Stimulated activated CD4-positive, alpha-beta T cell treated with anti-CD3 and anti-CD28 coated beads, Interleukin-4, amount 100 ng/mL, for 1 hour (primary cell): ENCODE results near the gene ZIK1.
A peak's percentile ranks its signal among the peaks of the same experiment; 100 is the strongest.

Experiments used
- DNase-seq: peaks from one replicate; pipeline ENCODE4 v3.0.0-alpha.2; 2020

ZIK1 gene

DNA sequence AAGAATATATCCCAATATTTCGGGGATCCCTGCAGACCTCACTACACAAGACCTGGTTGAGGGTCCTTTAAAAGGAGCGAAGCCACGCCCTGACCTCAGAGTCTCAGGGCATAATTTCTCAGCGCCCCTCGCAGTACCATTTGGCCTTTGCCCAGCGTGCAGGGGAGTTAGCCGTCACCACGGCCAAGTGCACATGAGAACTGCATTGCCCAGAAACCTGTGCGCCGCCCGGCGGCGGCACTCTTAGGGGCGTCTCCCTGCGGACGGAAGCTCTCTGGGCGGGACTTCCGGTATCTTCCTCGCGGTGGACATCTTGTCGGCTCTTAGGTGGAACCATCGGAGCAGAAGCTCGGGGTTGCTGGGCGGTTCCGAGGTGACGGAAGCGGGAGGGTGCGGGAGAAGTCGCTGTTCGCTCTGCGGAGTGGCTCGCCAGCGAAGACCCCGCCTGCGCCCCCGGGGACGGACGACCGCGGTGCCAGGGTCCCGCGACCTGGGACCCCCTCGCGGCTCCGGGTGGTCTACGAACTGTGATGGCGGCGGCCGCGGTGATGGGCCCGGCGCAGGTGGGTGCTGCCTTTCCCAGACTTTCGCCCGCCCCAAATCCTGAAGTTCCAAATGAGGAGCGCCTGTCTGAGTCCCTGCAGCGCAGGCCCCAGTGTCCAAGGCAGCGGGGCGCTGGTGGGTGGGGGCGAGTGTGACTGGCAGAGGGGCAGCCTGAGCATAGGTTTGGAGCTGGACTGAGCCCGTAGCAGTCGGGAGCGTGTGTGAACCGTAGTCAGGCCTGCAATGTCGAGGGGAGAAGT lies 30.2 kb downstream of the ZIK1 start, which contains the start of gene ZNF134:
ZNF134 (plus strand) TSS at position 302 of the 803 bp plus-strand sequence. CDS start 5,227 bp downstream, outside the sequence.
- peak; percentile 91 for DNase-seq

DNA sequence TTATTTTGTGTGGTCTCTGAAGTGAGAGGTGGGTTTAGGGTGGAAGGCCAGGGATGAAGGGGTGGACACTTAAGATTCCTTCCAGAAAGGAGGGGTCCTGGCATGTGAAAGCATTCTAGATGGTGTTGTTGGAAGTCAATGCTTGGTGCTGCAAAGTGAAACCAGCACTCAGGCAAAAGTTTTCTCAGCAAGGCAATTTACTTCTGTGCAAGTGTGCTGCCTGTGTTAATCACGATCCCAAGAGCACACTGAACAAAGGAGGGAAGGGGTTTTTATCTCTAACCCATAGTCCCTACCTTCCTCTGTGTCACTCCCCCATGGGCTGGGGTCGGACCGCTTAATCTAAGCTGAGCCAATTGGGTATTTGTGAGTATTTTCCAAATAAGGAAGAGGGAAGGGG lies 31.4 kb downstream of the ZIK1 start:
- no peak for DNase-seq

DNA sequence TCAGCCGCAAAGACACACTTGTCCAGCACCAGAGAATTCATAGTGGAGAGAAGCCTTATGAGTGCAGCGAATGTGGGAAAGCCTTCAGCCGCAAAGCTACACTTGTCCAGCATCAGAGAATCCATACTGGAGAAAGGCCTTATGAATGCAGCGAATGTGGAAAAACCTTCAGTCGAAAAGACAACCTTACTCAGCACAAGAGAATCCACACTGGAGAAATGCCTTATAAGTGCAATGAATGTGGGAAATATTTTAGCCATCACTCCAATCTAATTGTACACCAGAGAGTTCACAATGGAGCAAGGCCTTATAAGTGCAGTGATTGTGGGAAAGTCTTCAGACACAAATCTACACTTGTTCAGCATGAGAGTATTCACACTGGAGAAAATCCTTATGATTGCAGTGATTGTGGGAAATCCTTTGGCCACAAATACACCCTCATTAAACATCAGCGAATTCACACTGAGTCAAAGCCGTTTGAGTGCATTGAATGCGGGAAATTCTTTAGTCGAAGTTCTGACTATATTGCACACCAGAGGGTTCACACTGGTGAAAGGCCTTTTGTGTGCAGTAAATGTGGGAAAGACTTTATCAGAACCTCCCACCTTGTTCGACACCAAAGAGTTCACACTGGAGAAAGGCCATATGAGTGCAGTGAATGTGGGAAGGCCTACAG lies 36.9 kb downstream of the ZIK1 start:
- DNase-seq, result no peak

DNA sequence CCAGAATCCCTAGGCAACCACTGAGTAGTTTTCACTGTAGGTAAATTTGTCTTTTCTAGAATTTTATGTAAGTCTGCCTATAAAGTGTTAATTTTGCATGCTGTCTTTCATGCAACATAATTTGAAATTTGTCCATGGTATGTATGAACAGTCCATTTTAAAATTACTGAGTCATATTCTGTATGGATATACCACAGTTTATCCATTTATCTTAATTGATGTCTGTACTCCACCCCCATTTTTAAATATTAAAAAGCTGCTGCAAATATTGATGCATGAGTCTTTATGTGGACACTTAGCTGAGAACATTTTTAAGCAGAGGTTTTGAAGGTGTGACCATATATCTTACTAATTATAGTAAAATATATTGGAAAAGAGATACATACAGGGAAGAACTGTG lies 39.1 kb downstream of the ZIK1 start:
- no peak for DNase-seq

DNA sequence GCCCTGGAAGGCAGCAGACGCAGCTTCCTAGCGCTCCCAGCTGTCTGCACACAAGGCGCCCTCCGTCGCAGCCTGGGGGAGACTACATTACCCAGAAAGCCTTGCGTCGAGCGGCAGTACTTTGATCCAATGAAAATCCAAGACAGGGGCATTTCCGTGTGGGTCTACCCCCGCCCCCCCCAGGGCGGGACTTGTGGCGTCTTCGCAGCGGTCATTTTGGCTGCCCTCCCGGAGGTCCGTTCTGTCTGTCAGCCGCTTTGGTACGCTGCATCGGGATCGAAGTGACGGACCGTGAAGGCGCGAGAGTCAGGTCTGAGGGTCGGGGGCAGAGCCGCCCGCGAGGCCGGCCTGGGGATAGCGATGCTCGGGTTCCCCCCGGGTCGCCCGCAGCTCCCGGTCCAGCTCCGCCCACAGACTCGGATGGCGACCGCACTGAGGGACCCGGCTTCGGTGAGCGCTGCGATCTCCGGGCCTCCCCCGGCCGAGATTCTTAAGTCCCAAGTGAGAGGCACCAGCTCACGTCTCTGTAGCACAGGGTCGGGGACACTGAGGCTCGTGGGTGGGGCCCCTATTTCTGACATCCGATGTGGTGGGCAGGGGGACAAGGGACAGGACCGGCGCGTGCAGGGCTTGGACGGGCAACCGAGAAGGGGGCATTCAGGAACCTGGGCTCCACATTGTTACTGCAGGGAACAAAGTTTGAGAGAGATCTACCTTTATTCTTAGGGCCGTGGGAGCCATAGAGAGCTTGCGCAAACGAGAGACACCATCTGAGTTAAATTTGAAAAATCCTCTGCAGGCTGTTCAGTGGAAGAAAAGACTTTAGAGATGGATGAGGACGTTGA lies 49.3 kb downstream of the ZIK1 start, which contains the start of gene ZNF211:
ZNF211 (plus strand) TSS at position 182 of the 845 bp plus-strand sequence; CDS start at position 361, 179 bp downstream.
- DNase-seq, result peak; percentile 85

DNA sequence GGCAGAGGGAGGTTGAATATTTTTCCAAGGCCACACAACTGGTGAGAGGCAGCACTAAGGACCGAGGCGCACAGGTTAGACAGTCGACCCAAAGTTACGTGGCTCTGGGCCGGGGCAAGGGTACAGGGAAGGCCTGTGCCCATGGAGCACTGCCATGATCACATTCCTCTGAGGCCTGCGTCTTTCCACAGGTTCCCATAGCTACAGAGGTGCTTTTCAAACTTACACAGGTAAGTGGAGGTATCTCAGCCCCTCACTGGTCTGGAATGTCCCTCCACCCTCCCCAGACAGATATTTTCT lies 49.8 kb downstream of the ZIK1 start:
- DNase-seq, result no peak

DNA sequence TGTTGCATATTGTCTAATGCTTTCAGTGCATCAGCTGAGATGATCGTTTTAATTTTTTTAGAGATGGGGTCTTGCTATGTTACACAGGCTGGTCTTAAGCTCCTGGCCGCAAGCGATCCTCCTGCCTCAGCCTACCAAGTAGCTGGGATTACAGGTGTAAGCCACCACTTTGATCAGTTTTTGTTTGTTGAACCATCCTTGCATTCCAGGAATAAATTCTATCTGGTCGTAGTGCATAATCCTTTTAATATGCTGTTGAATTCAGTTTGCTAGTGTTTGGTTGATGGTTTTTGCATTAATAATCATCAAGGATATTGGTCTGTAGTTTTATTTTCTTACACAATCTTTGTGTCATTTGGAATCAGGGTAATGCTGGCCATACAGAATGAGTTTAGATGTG lies 53.4 kb downstream of the ZIK1 start:
- DNase-seq, result no peak

DNA sequence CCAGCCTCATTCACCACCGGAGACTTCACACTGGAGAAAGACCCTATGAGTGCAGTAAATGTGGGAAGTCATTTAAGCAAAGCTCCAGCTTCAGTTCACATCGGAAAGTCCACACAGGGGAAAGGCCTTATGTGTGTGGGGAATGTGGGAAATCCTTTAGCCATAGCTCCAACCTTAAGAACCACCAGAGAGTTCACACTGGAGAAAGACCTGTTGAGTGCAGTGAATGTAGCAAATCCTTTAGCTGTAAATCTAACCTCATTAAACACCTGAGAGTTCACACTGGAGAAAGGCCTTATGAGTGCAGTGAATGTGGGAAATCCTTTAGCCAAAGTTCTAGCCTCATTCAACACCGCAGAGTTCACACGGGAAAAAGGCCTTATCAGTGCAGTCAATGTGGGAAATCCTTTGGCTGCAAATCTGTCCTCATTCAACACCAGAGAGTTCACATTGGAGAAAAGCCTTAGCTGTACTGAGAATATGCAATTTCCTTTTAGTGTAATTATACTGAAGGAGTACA lies 57.8 kb downstream of the ZIK1 start:
- DNase-seq, result no peak

DNA sequence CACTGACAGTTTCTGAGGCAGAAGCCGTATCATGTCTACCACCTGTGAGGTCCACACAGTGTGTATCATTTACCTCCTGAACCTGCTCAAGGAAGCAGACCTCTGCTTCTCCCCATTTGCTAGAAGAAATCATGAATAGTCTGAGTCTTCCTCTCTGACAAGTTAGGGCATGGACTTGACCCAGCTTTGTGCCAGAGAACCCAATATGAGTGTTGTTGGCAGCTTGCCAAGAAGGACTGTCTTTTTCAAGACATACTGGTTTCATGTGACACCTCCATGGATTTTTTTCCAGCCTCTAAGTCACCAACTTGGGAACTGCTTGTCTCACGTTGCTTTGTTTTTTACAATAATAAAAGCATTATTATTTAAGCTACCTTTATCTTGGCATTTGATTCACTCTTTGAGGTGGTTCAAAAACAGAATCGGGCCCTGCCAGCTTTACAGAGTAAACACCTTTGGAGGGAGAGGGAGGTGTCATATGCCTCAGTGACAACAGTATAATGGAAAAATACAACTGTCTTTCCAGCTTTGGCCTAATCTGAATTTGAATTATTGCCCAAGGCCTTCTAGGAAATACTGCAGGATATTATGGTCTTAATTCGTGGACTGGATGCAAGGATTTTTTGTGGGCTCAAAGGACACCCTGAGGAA lies 58.6 kb downstream of the ZIK1 start:
- no peak for DNase-seq
